ENCODE results near the gene CIAO1.
"Not testable (repeated sequence)": the region's sequence is repeated elsewhere in the genome, so short reads cannot be mapped to it uniquely, and the experiment has no call there.

CIAO1 gene

GRCh38 chr2:96287273-96287856 is 21.3 kb downstream of the CIAO1 start:
- DNase-seq, result no peak

GRCh38 chr2:96291751-96292150 is 25.7 kb downstream of the CIAO1 start:
- no peak for DNase-seq

- not testable (repeated sequence) for DNase-seq
These were observed 28.2 kb downstream of the CIAO1 start for GRCh38 chr2:96294271-96294670.

- no peak for DNase-seq
These were observed 30.9 kb downstream of the CIAO1 start for GRCh38 chr2:96296925-96297324.

GRCh38 chr2:96301865-96302264 is 35.8 kb downstream of the CIAO1 start:
- DNase-seq, result no peak

GRCh38 chr2:96304606-96305005 is 38.6 kb downstream of the CIAO1 start:
- no peak for DNase-seq

GRCh38 chr2:96305091-96305978 is 39.3 kb downstream of the CIAO1 start, which contains the start of gene SNRNP200:
TSS of gene SNRNP200 (minus strand) at chr2:96305546. CDS start at chr2:96305437, 109 bp downstream.
- peak; percentile 92 for DNase-seq

GRCh38 chr2:96305979-96306308 is 39.9 kb downstream of the CIAO1 start:
- peak; percentile 5 for DNase-seq

GRCh38 chr2:96306370-96306769 is 40.3 kb downstream of the CIAO1 start:
- no peak for DNase-seq

- no peak for DNase-seq
These were observed 42.2 kb downstream of the CIAO1 start for GRCh38 chr2:96308248-96308647.

GRCh38 chr2:96315005-96315399 is 49.0 kb downstream of the CIAO1 start:
- DNase-seq, result no peak

- DNase-seq, result peak; percentile 40
These were observed 49.5 kb downstream of the CIAO1 start for GRCh38 chr2:96315400-96316071.

GRCh38 chr2:96316999-96317398 is 51.0 kb downstream of the CIAO1 start:
- no peak for DNase-seq

- no peak for DNase-seq
These were observed 51.6 kb downstream of the CIAO1 start for GRCh38 chr2:96317584-96317997.

- DNase-seq, result no peak
These were observed 52.7 kb downstream of the CIAO1 start for GRCh38 chr2:96318723-96319122.

- no peak for DNase-seq
These were observed 53.4 kb downstream of the CIAO1 start for GRCh38 chr2:96319396-96319795.

- no peak for DNase-seq
These were observed 54.3 kb downstream of the CIAO1 start for GRCh38 chr2:96320326-96320725.

- DNase-seq, result no peak
These were observed 55.0 kb downstream of the CIAO1 start for GRCh38 chr2:96320728-96321622.
